ENCODE results near the gene TMEM43.
"Not testable (repeated sequence)": the region's sequence is repeated elsewhere in the genome, so short reads cannot be mapped to it uniquely, and the experiment has no call there.

TMEM43 gene

GRCh38 chr3:14124615-14125192, at the start of gene TMEM43, which contains the start of gene CHCHD4:
TMEM43 (plus strand) TSS chr3:14125052; CDS start chr3:14125194, 142 bp downstream.
CHCHD4 (minus strand) TSS chr3:14124870; CDS start chr3:14124676, 194 bp downstream.
- DNase-seq: peak; percentile 97

- DNase-seq: not testable (repeated sequence)
Measured at GRCh38 chr3:14075233-14075632, 49.6 kb upstream of the TMEM43 start.

GRCh38 chr3:14077310-14077709, 47.5 kb upstream of the TMEM43 start:
- DNase-seq: no peak

- DNase-seq: no peak
Measured at GRCh38 chr3:14082108-14082657, 42.7 kb upstream of the TMEM43 start.

- DNase-seq: not testable (repeated sequence)
Measured at GRCh38 chr3:14087461-14087860, 37.4 kb upstream of the TMEM43 start.

GRCh38 chr3:14091959-14092358, 32.9 kb upstream of the TMEM43 start:
- DNase-seq: not testable (repeated sequence)

- DNase-seq: no peak
Measured at GRCh38 chr3:14092464-14092863, 32.4 kb upstream of the TMEM43 start.

GRCh38 chr3:14093831-14094230, 31.0 kb upstream of the TMEM43 start:
- DNase-seq: no peak

GRCh38 chr3:14096742-14097141, 28.1 kb upstream of the TMEM43 start:
- no peak for DNase-seq

- no peak for DNase-seq
Measured at GRCh38 chr3:14097616-14098391, 27.0 kb upstream of the TMEM43 start.

GRCh38 chr3:14109821-14110220, 15.0 kb upstream of the TMEM43 start:
- DNase-seq: not testable (repeated sequence)

GRCh38 chr3:14110699-14111098, 14.2 kb upstream of the TMEM43 start:
- no peak for DNase-seq

GRCh38 chr3:14113965-14114635, 10.8 kb upstream of the TMEM43 start:
- no peak for DNase-seq

- DNase-seq: no peak
Measured at GRCh38 chr3:14117468-14118399, 7.1 kb upstream of the TMEM43 start.

- DNase-seq: no peak
Measured at GRCh38 chr3:14118400-14119381, 6.2 kb upstream of the TMEM43 start.

- DNase-seq: no peak
Measured at GRCh38 chr3:14119651-14120050, 5.2 kb upstream of the TMEM43 start.

- DNase-seq: no peak
Measured at GRCh38 chr3:14120111-14120920, 4.5 kb upstream of the TMEM43 start.

- DNase-seq: not testable (repeated sequence)
Measured at GRCh38 chr3:14120921-14121448, 3.9 kb upstream of the TMEM43 start.

- no peak for DNase-seq
Measured at GRCh38 chr3:14121859-14122258, 3.0 kb upstream of the TMEM43 start.

- peak; percentile 45 for DNase-seq
Measured at GRCh38 chr3:14122301-14122700, 2.6 kb upstream of the TMEM43 start.
